GM18951 (cell line): Measurements from ENCODE around the gene SLC35E2B.
A peak's percentile ranks its signal among the peaks of the same experiment; 100 is the strongest.
"Not testable (repeated sequence)": the region's sequence is repeated elsewhere in the genome, so short reads cannot be mapped to it uniquely, and the experiment has no call there.

Experiments used
- POLR2A ChIP-seq: IDR thresholded peaks from 4 replicates; pipeline ENCODE4 v1.6.1; 2011; ENCODE audit warnings: mild to moderate bottlenecking; ENCODE audit not compliant: insufficient read length, insufficient read depth; ENCODE audit errors: extremely low read depth
- in situ Hi-C: fragments of 300-500 bp; cut with MboI; formaldehyde crosslinking; loops from one replicate; pipeline ENCODE4 v1.12.0; 2022; ENCODE audit warnings: low sequenced_read_pairs, mixed read lengths, inconsistent platforms; ENCODE audit not compliant: unreplicated experiment

Gene SLC35E2B

GRCh38 chr1:1692714-1693647 is at the start of gene SLC35E2B:
SLC35E2B (minus strand) TSS chr1:1692795; CDS start chr1:1676699, 16,096 bp downstream.
- in situ Hi-C loops = not testable (repeated sequence)

- in situ Hi-C loops = not testable (repeated sequence)
These were observed 48.4 kb upstream of the SLC35E2B start for GRCh38 chr1:1741013-1741412.

DNA sequence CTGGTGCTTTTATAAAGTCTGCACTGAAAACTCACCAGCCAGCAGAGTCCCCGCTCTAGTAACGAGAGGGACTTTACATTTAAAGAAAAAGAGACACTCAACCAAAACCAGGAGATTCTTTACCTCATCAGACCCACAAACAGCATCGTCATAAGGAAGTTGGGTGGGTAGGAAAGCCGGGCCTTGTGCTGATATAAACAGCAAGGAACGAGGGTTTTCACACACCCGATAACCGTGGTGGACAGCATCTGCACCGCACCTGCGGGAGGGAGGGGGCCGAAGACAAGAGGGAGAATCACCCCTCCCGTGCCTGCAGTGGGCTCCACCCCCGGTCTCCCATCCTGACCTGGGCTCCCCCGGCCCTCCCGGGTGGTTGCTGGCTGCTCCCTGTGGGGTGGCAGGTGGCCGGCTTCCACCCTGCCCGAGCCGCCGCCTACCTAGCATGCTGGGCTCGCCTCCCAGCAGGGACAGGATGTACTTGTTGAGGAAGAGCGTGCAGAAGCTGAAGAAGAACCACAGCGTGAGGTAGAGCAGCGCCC is 46.3 kb upstream of the SLC35E2B start:
- in situ Hi-C loops = loop anchor here (5.0 kb wide), 1 partner anchor 67 kb away; no protein-coding TSS in a partner anchor

- in situ Hi-C loops = loop anchor here (5.0 kb wide), 1 partner anchor 66 kb away; no protein-coding TSS in a partner anchor
These were observed 45.3 kb upstream of the SLC35E2B start for GRCh38 chr1:1737675-1738590.

DNA sequence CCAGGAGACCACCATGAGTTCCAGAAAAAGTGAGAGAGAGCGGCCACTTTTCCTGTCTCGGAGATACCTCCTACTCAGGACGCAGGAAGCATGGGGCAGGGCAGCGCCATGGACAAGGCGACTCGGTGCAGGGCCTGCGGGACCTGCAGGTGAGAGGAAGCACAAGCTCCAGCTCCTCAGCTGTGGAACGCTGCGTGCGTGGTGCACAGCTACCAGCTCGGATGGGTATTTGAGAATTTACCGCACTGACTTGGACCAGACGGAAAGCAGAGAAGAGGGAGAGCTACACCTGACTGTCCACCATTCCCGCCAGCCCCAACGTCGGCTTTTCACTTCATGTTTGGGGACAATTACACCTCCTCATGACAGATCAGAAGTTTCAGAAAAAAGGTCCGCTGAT is 39.8 kb upstream of the SLC35E2B start:
- in situ Hi-C loops = no loop called here
- TF ChIP-seq POLR2A = no peak

- TF ChIP-seq POLR2A = no peak
- in situ Hi-C loops = no loop called here
These were observed 38.3 kb upstream of the SLC35E2B start for GRCh38 chr1:1730870-1731269.

DNA sequence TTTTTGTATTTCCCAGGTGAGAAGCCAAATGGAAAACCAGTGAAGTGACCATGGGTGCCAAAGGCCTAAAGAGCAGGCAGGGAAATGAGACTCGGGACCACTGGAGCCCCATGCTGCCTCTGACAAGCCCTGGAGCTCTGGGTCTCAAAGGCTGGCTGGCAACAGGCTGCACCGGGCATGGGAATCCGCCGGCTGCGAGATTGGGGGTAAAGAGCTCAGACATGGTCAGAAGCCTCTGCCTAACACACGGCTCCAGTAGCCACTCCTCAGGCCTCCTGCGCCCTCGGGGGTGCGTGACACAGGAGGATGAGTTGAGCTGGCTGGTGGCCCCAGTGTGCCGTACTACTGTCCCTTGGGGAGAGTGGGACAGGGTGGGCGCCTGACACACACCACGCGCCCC is 37.6 kb upstream of the SLC35E2B start:
- in situ Hi-C loops = not testable (repeated sequence)

- in situ Hi-C loops = not testable (repeated sequence)
These were observed 36.7 kb upstream of the SLC35E2B start for GRCh38 chr1:1729116-1729816.

- in situ Hi-C loops = not testable (repeated sequence)
These were observed 35.9 kb upstream of the SLC35E2B start for GRCh38 chr1:1728308-1729005.

DNA sequence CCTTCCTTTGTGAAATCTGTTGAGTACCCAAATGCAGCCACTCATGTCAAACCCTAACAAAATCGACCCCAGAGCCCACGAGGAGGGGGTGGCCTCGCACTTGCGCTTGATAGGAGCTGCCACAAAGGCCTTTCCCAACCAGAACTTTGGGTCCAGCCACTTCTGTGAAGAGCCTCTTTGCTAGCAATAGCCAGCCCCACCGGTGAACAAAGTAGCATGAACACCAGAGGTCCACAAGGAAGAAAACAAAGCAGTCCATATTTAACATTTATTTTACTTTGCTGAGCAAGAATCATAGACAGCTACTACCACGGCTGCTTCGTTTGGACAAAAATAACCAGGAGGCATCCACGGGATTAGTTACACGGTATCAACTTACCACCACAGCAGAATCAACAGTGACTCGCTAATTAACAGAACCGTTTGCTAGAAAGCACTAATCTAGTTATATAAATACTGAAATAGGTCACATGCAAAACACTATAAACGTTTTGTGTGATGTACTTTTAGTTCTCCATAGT is 34.6 kb upstream of the SLC35E2B start:
- in situ Hi-C loops = not testable (repeated sequence)

DNA sequence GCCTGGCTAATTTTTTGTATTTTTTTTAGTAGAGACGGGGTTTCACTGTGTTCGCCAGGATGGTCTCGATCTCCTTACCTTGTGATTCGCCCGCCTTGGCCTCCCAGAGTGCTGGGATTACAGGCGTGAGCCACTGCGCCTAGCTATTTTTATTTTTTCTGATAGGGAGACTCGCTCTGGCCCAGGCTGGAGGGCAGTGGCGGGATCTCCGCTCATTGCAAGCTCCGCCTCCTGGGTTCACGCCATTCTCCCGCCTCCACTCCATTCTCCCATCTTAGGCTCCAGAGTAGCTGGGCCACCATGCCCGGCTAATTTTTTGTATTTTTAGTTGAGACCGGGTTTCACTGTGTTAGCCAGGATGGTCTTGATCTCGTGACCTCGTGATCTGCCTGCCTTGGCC is 33.5 kb upstream of the SLC35E2B start:
- in situ Hi-C loops = not testable (repeated sequence)

DNA sequence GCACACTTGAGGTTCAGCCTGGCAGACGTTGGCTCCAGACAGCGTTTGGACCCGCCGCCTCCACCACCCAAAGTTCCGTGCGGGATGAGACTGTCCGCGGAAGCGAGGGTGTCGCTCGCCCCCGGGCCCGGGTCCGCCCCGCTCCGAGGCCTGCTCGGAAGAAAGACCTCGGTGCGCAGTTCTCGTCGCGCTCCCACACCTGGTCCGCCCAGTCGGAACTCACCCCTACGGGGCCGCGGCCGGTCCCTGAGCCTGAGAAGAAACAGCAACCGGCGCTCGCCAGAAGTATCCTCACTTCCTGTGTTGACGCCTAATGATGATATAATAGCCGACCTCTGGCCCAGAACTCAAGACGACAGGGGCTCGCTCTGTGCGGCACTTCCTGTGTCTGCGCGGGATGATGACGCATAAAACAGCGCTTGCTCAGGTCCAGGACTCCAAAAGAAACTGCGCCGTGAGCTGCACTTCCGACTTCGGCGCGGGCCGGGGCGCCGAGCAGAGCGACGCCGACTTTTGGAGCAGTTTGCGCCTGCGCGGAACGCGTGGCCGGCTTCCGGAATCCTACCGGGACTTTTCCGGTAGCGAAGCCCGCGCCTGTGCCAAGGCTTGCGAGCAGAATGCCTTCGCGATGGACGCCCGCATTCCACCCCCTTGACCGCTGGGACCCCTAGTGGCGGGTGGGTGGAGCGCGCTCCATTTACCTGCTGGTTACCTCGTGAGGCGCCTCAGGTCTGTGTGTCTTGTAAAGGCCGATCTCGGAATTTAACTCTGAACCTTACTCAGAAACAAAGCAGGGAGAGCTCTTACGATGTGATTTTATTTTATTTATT is 31.7 kb upstream of the SLC35E2B start, which contains the start of gene CDK11A:
CDK11A (minus strand) TSS at position 323 of the 830 bp plus-strand sequence. CDS start 1,539 bp downstream, outside the sequence.
- peak; percentile 42 for TF ChIP-seq POLR2A
- in situ Hi-C loops = loop anchor here (5.0 kb wide), 1 partner anchor 67 kb away; the partner anchor contains the start of gene CDK11B
